GM10248 (cell line): ENCODE data around the gene OLFM1.

Experiments
- CTCF ChIA-PET: fragments of 300-600 bp; sonication (Branson Sonifier 250); formaldehyde crosslinking; extraction: SDS; loops from one replicate; lab custom pipeline; 2021; ENCODE audit warnings: antibody characterized with exemption; lab: Yijun Ruan, JAX
- POLR2A ChIA-PET: fragments of 350-650 bp; sonication (Branson Sonifier 250); formaldehyde crosslinking; extraction: SDS; loops from one replicate; lab custom pipeline; 2020; ENCODE audit warnings: antibody characterized with exemption; lab: Yijun Ruan, JAX
- DNase-seq: peaks from one replicate; pipeline ENCODE4 v3.0.0; 2012; ENCODE audit errors: extremely low spot score
- CTCF ChIP-seq: IDR thresholded peaks from 2 replicates; pipeline ENCODE4 v1.5.1; 2012; ENCODE audit warnings: mild to moderate bottlenecking, low read depth; ENCODE audit errors: extremely low read depth, missing control alignments, control extremely low read depth

Gene OLFM1

GRCh38 chr9:135076143-135076875 lies 11.2 kb upstream of the OLFM1 start:
- TF ChIP-seq CTCF, result no peak
- ChIA-PET CTCF (no interaction called here), POLR2A (no interaction called here)
- no peak for DNase-seq

- ChIA-PET CTCF (no interaction called here), POLR2A (no interaction called here)
- no peak for DNase-seq
- no peak for TF ChIP-seq CTCF
Observed at GRCh38 chr9:135076876-135077430, 10.5 kb upstream of the OLFM1 start.

GRCh38 chr9:135077497-135078200 lies 9.8 kb upstream of the OLFM1 start:
- TF ChIP-seq CTCF, result no peak
- no peak for DNase-seq
- POLR2A ChIA-PET, result no interaction called here
- CTCF ChIA-PET, result no interaction called here

- CTCF ChIA-PET, result no interaction called here
- TF ChIP-seq CTCF, result no peak
- DNase-seq, result no peak
Observed at GRCh38 chr9:135078361-135078821, 9.1 kb upstream of the OLFM1 start.

GRCh38 chr9:135079018-135079417 lies 8.4 kb upstream of the OLFM1 start:
- POLR2A ChIA-PET, result no interaction called here
- TF ChIP-seq CTCF, result no peak

More at GRCh38 chr9:135078361-135078821, 9.1 kb upstream of the OLFM1 start:
- POLR2A ChIA-PET, result no interaction called here

GRCh38 chr9:135079676-135080075 lies 7.8 kb upstream of the OLFM1 start:
- no peak for TF ChIP-seq CTCF
- DNase-seq, result no peak
- ChIA-PET CTCF (interaction anchor here (0.7 kb wide), 1 partner anchor 270 kb away, joined by 3 read pairs; no protein-coding TSS in a partner anchor), POLR2A (no interaction called here)

More at GRCh38 chr9:135079018-135079417, 8.4 kb upstream of the OLFM1 start:
- no peak for DNase-seq
- CTCF ChIA-PET, result no interaction called here
